Measurements from ENCODE around the gene DISC1.

DISC1 gene

GRCh38 chr1:232033285-232033684 lies 406.7 kb downstream of the DISC1 start:
- Histone ChIP-seq H3K9me3 (ENCODE audit: control insufficient read depth, low read length) (no peaks in the 10 kb centered on the region), H3K36me3 (ENCODE audit: control insufficient read depth, insufficient read depth, low read length, severe bottlenecking) (no peaks in the 10 kb centered on the region), H3K4me3 (ENCODE audit: low read length) (no peak overlapping the region), H3K4me1 (ENCODE audit: control insufficient read depth, insufficient read depth, low read length) (no peaks in the 10 kb centered on the region), H3K9ac (ENCODE audit: low read length) (no peak overlapping the region), H3K27me3 (replicated peaks; ENCODE audit: control insufficient read depth, insufficient read depth, low read length) (no peaks in the 10 kb centered on the region)
- no peak for DNase-seq (ENCODE audit: low read depth)

- no peaks in the 10 kb centered on the region for H3K4me1 ChIP-seq (ENCODE audit: control insufficient read depth, insufficient read depth, low read length)
- no peaks in the 10 kb centered on the region for H3K36me3 ChIP-seq (ENCODE audit: control insufficient read depth, insufficient read depth, low read length, severe bottlenecking)
- H3K9ac ChIP-seq (ENCODE audit: low read length) = no peak overlapping the region
- H3K4me3 ChIP-seq (ENCODE audit: low read length) = no peak overlapping the region
- DNase-seq (ENCODE audit: low read depth) = peak; percentile 6
- H3K27me3 ChIP-seq (replicated peaks; ENCODE audit: control insufficient read depth, insufficient read depth, low read length) = no peaks in the 10 kb centered on the region
- no peaks in the 10 kb centered on the region for H3K9me3 ChIP-seq (ENCODE audit: control insufficient read depth, low read length)
These were observed 408.0 kb downstream of the DISC1 start for GRCh38 chr1:232034556-232034955.

GRCh38 chr1:232036181-232036933 lies 409.8 kb downstream of the DISC1 start:
- no peak for DNase-seq (ENCODE audit: low read depth)

GRCh38 chr1:232037774-232038388 lies 411.3 kb downstream of the DISC1 start:
- Histone ChIP-seq H3K4me3 (ENCODE audit: low read length) (no peak overlapping the region), H3K9ac (ENCODE audit: low read length) (no peak overlapping the region)
- DNase-seq (ENCODE audit: low read depth) = no peak

More at GRCh38 chr1:232036181-232036933, 409.8 kb downstream of the DISC1 start:
- Histone ChIP-seq H3K27me3 (replicated peaks; ENCODE audit: control insufficient read depth, insufficient read depth, low read length) (no peaks in the 10 kb centered on the region), H3K9me3 (ENCODE audit: control insufficient read depth, low read length) (no peaks in the 10 kb centered on the region), H3K36me3 (ENCODE audit: control insufficient read depth, insufficient read depth, low read length, severe bottlenecking) (no peaks in the 10 kb centered on the region), H3K4me1 (ENCODE audit: control insufficient read depth, insufficient read depth, low read length) (no peaks in the 10 kb centered on the region), H3K4me3 (ENCODE audit: low read length) (no peak overlapping the region), H3K9ac (ENCODE audit: low read length) (no peak overlapping the region)

GRCh38 chr1:232038706-232039677 lies 412.4 kb downstream of the DISC1 start:
- Histone ChIP-seq H3K9ac (ENCODE audit: low read length) (no peak overlapping the region), H3K27me3 (replicated peaks; ENCODE audit: control insufficient read depth, insufficient read depth, low read length) (no peaks in the 10 kb centered on the region), H3K4me1 (ENCODE audit: control insufficient read depth, insufficient read depth, low read length) (no peaks in the 10 kb centered on the region), H3K9me3 (ENCODE audit: control insufficient read depth, low read length) (no peaks in the 10 kb centered on the region), H3K4me3 (ENCODE audit: low read length) (no peak overlapping the region), H3K36me3 (ENCODE audit: control insufficient read depth, insufficient read depth, low read length, severe bottlenecking) (no peaks in the 10 kb centered on the region)
- no peak for DNase-seq (ENCODE audit: low read depth)

More at GRCh38 chr1:232037774-232038388, 411.3 kb downstream of the DISC1 start:
- Histone ChIP-seq H3K36me3 (ENCODE audit: control insufficient read depth, insufficient read depth, low read length, severe bottlenecking) (no peaks in the 10 kb centered on the region), H3K4me1 (ENCODE audit: control insufficient read depth, insufficient read depth, low read length) (no peaks in the 10 kb centered on the region), H3K27me3 (replicated peaks; ENCODE audit: control insufficient read depth, insufficient read depth, low read length) (no peaks in the 10 kb centered on the region), H3K9me3 (ENCODE audit: control insufficient read depth, low read length) (no peaks in the 10 kb centered on the region)

- no peak for DNase-seq (ENCODE audit: low read depth)
- no peaks in the 10 kb centered on the region for H3K27me3 ChIP-seq (replicated peaks; ENCODE audit: control insufficient read depth, insufficient read depth, low read length)
- no peaks in the 10 kb centered on the region for H3K9me3 ChIP-seq (ENCODE audit: control insufficient read depth, low read length)
- H3K4me1 ChIP-seq (ENCODE audit: control insufficient read depth, insufficient read depth, low read length) = no peaks in the 10 kb centered on the region
- H3K36me3 ChIP-seq (ENCODE audit: control insufficient read depth, insufficient read depth, low read length, severe bottlenecking) = no peaks in the 10 kb centered on the region
- no peak overlapping the region for H3K9ac ChIP-seq (ENCODE audit: low read length)
- H3K4me3 ChIP-seq (ENCODE audit: low read length) = no peak overlapping the region
These were observed 413.7 kb downstream of the DISC1 start for GRCh38 chr1:232040260-232040659.

- Histone ChIP-seq H3K9me3 (ENCODE audit: control insufficient read depth, low read length) (no peaks in the 10 kb centered on the region), H3K36me3 (ENCODE audit: control insufficient read depth, insufficient read depth, low read length, severe bottlenecking) (no peaks in the 10 kb centered on the region), H3K4me3 (ENCODE audit: low read length) (no peak overlapping the region), H3K9ac (ENCODE audit: low read length) (no peak overlapping the region), H3K4me1 (ENCODE audit: control insufficient read depth, insufficient read depth, low read length) (no peaks in the 10 kb centered on the region), H3K27me3 (replicated peaks; ENCODE audit: control insufficient read depth, insufficient read depth, low read length) (no peaks in the 10 kb centered on the region)
- no peak for DNase-seq (ENCODE audit: low read depth)
These were observed 418.1 kb downstream of the DISC1 start for GRCh38 chr1:232044728-232045127.

- DNase-seq (ENCODE audit: low read depth) = no peak
- Histone ChIP-seq H3K9me3 (ENCODE audit: control insufficient read depth, low read length) (no peaks in the 10 kb centered on the region), H3K27me3 (replicated peaks; ENCODE audit: control insufficient read depth, insufficient read depth, low read length) (no peaks in the 10 kb centered on the region), H3K36me3 (ENCODE audit: control insufficient read depth, insufficient read depth, low read length, severe bottlenecking) (no peaks in the 10 kb centered on the region), H3K4me3 (ENCODE audit: low read length) (no peak overlapping the region), H3K9ac (ENCODE audit: low read length) (no peak overlapping the region), H3K4me1 (ENCODE audit: control insufficient read depth, insufficient read depth, low read length) (no peaks in the 10 kb centered on the region)
These were observed 418.8 kb downstream of the DISC1 start for GRCh38 chr1:232045139-232045994.

- Histone ChIP-seq H3K9ac (ENCODE audit: low read length) (no peak overlapping the region), H3K36me3 (ENCODE audit: control insufficient read depth, insufficient read depth, low read length, severe bottlenecking) (no peaks in the 10 kb centered on the region)
These were observed 420.1 kb downstream of the DISC1 start for GRCh38 chr1:232046451-232047306.

GRCh38 chr1:232047473-232047872 lies 420.9 kb downstream of the DISC1 start:
- no peaks in the 10 kb centered on the region for H3K36me3 ChIP-seq (ENCODE audit: control insufficient read depth, insufficient read depth, low read length, severe bottlenecking)

More at GRCh38 chr1:232046451-232047306, 420.1 kb downstream of the DISC1 start:
- no peak for DNase-seq (ENCODE audit: low read depth)
- Histone ChIP-seq H3K4me1 (ENCODE audit: control insufficient read depth, insufficient read depth, low read length) (no peaks in the 10 kb centered on the region), H3K9me3 (ENCODE audit: control insufficient read depth, low read length) (no peaks in the 10 kb centered on the region), H3K27me3 (replicated peaks; ENCODE audit: control insufficient read depth, insufficient read depth, low read length) (no peaks in the 10 kb centered on the region), H3K4me3 (ENCODE audit: low read length) (no peak overlapping the region)

More at GRCh38 chr1:232047473-232047872, 420.9 kb downstream of the DISC1 start:
- Histone ChIP-seq H3K27me3 (replicated peaks; ENCODE audit: control insufficient read depth, insufficient read depth, low read length) (no peaks in the 10 kb centered on the region), H3K4me1 (ENCODE audit: control insufficient read depth, insufficient read depth, low read length) (no peaks in the 10 kb centered on the region), H3K4me3 (ENCODE audit: low read length) (no peak overlapping the region), H3K9ac (ENCODE audit: low read length) (no peak overlapping the region), H3K9me3 (ENCODE audit: control insufficient read depth, low read length) (no peaks in the 10 kb centered on the region)
- no peak for DNase-seq (ENCODE audit: low read depth)
